Panc1 (cell line): ENCODE measurements around the gene PXK. TPM values are rescaled to one million over a fixed set of nuclear protein-coding genes. Genes with fewer than 3 reads are reported as not detected.

Source experiments
- ATAC-seq: fragments of 200-7000 bp; cut with Tn5 transposase; 2 replicates; pipeline ENCODE4 v1.9.1; 2020; ENCODE audit warnings: mild to moderate bottlenecking, moderate library complexity
- BruUV-seq: library from RNA; stranded (reverse); fragments of 400-500 nt; replicated peaks from 2 replicates; lab custom pipeline; 2021; lab: Mats Ljungman, UMichigan
- CTCF ChIA-PET: fragments of 300-600 bp; sonication (Branson Sonifier 250); formaldehyde crosslinking; loops from one replicate; lab custom pipeline; 2022; ENCODE audit warnings: antibody characterized with exemption; lab: Charles Lee
- POLR2A ChIA-PET: fragments of 300-600 bp; sonication (Branson Sonifier 250); formaldehyde crosslinking; loops from one replicate; lab custom pipeline; 2022; ENCODE audit warnings: antibody characterized with exemption; lab: Charles Lee
- DNase-seq: peaks from one replicate; pipeline ENCODE4 v3.0.0-alpha.2; 2010; ENCODE audit warnings: low read depth, low spot score
- H3K27ac ChIP-seq: 2 replicates; pipeline ENCODE4 v1.5.1; 2011; ENCODE audit warnings: mild to moderate bottlenecking, low read length, inconsistent platforms
- H3K27me3 ChIP-seq: fragments of 200-500 bp; sonication (Bioruptor generic); 2 replicates; pipeline ENCODE4 v1.6.0; 2014; ENCODE audit warnings: low read length, inconsistent platforms; ENCODE audit not compliant: control insufficient read depth, insufficient read depth
- H3K36me3 ChIP-seq: fragments of 200-500 bp; sonication (Bioruptor generic); 2 replicates; pipeline ENCODE4 v1.5.1; 2014; ENCODE audit warnings: inconsistent platforms, mild to moderate bottlenecking, low read length, moderate library complexity; ENCODE audit not compliant: control insufficient read depth, insufficient read depth
- H3K4me1 ChIP-seq: 2 replicates; pipeline ENCODE4 v1.5.1; 2011; ENCODE audit warnings: inconsistent platforms, mild to moderate bottlenecking, low read length, moderate library complexity; ENCODE audit not compliant: control insufficient read depth, insufficient read depth
- H3K4me3 ChIP-seq, 2 experiments: 2 replicates each; pipeline ENCODE4 v1.5.1; 2011 to 2012; ENCODE audit warnings: low read depth in 2 of 2, low read length in 2 of 2, mild to moderate bottlenecking in 2 of 2, inconsistent platforms in 1 of 2, moderate library complexity in 1 of 2
- H3K9me3 ChIP-seq: fragments of 200-500 bp; sonication (Bioruptor generic); 2 replicates; pipeline ENCODE4 v1.5.1; 2014; ENCODE audit warnings: low read depth, mild to moderate bottlenecking, inconsistent platforms, low read length, moderate library complexity; ENCODE audit not compliant: control insufficient read depth, insufficient read depth
- CTCF ChIP-seq: fragments of 450-650 bp; IDR thresholded peaks from 2 replicates; pipeline ENCODE4 v1.5.1; 2017; ENCODE audit warnings: mild to moderate bottlenecking
- POLR2AphosphoS5 ChIP-seq: IDR thresholded peaks from 2 replicates; pipeline ENCODE4 v1.6.1; 2012; ENCODE audit warnings: mild to moderate bottlenecking, low read depth, low read length, moderate library complexity
- REST ChIP-seq, 2 experiments: IDR thresholded peaks; 2 replicates each; pipeline ENCODE4 v1.6.1; 2011 to 2012; ENCODE audit warnings: low read depth in 2 of 2, control low read depth in 1 of 2, low read length in 1 of 2, mild to moderate bottlenecking in 1 of 2, moderate library complexity in 1 of 2; ENCODE audit not compliant: insufficient read depth in 1 of 2
- SIN3A ChIP-seq: IDR thresholded peaks from 2 replicates; pipeline ENCODE4 v1.6.1; 2012; ENCODE audit warnings: low read depth, mild to moderate bottlenecking, low read length, moderate library complexity, borderline replicate concordance; ENCODE audit not compliant: insufficient read depth
- TCF7L2 ChIP-seq: IDR thresholded peaks from 2 replicates; pipeline ENCODE4 v1.6.1; 2011; ENCODE audit warnings: mild to moderate bottlenecking, low read depth, low read length, inconsistent platforms
- in situ Hi-C: cut with HindIII; loops from 2 replicates; pipeline ENCODE4 v1.10.0; 2016; ENCODE audit warnings: low sequenced_read_pairs, low pct_unique_long_range_greater_than_20kb
- intact Hi-C: fragments of 100-400 bp; cut with micrococcal nuclease; formaldehyde crosslinking; loops from one replicate; pipeline ENCODE4 v1.10.0; 2022; ENCODE audit not compliant: unreplicated experiment
- total RNA-seq: library from RNA; stranded (reverse); gene quantifications from one replicate; pipeline ENCODE4 v1.2.1, GENCODE V29; 2021; ENCODE audit not compliant: unreplicated experiment

PXK gene
- total RNA-seq, 1 experiment from 2014 or later, result 14.2 TPM

GRCh38 chr3:58403513-58404109 lies 70.9 kb downstream of the PXK start:
- POLR2A ChIA-PET, result interaction anchor here (0.5 kb wide), 1 partner anchor 64 kb away, joined by 7 read pairs; no protein-coding TSS in a partner anchor
- H3K9me3 ChIP-seq, result no peaks in the 10 kb centered on the region
- intact Hi-C loops, result no loop called here
- H3K4me1 ChIP-seq, result no peaks in the 10 kb centered on the region
- BruUV-seq, result no TSS peak
- no peaks in the 10 kb centered on the region for H3K27me3 ChIP-seq
- in situ Hi-C loops, result no loop called here
- no peaks in the 10 kb centered on the region; the same call in 1 of the 2 replicates for H3K36me3 ChIP-seq
- CTCF ChIA-PET, result no interaction called here
- ATAC-seq (no peak), DNase-seq (no peak)
- H3K4me3 ChIP-seq, result no peak overlapping the region
- H3K27ac ChIP-seq, result no peak overlapping the region
- no peak for TF ChIP-seq SIN3A
- no peak for TF ChIP-seq TCF7L2
- no peak for TF ChIP-seq CTCF
- TF ChIP-seq REST (IDR thresholded peaks at IDR 0.05; ENCODE audit: insufficient read depth in 1 of 2, low read depth in 2 of 2, low read length in 1 of 2), result no peak
- TF ChIP-seq POLR2AphosphoS5, result no peak

- intact Hi-C loops (no loop called here), in situ Hi-C loops (no loop called here)
- H3K36me3 ChIP-seq, result no peaks in the 10 kb centered on the region; the same call in 1 of the 2 replicates
- H3K4me3 ChIP-seq, result no peak overlapping the region
- no peak for ATAC-seq
- no peaks in the 10 kb centered on the region for H3K27me3 ChIP-seq
- no peak overlapping the region for H3K27ac ChIP-seq
- no peaks in the 10 kb centered on the region for H3K4me1 ChIP-seq
- ChIA-PET POLR2A (no interaction called here), CTCF (no interaction called here)
- no peaks in the 10 kb centered on the region for H3K9me3 ChIP-seq
- TF ChIP-seq SIN3A, result no peak
- no peak for TF ChIP-seq CTCF
- no peak for TF ChIP-seq TCF7L2
- no peak for TF ChIP-seq REST (IDR thresholded peaks at IDR 0.05; ENCODE audit: insufficient read depth in 1 of 2, low read depth in 2 of 2, low read length in 1 of 2)
- DNase-seq, result no peak
- no TSS peak for BruUV-seq
Observed at GRCh38 chr3:58404396-58404795, 71.7 kb downstream of the PXK start.
